Measurements from ENCODE around the gene TSPAN18.

DNA sequence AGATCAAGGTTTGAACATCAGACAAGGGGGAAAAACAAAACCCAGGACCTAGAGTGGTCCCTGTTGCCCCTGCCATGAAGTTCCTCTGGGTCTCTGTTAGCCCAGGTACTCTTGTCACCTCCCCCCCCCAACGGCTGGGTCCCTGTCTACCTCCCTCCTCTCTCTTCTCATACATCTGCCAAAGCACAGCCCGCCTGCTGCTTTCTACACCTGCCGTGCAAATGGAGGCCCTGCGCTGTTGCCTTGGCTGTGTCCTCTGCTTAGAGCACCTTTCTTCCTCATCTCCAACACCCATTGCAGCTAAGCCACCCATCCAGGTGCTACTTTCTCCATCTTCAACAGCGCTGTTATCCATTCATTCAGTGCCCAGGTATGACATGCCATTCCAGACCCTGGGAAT lies 124.7 kb downstream of the TSPAN18 start:
- TF ChIP-seq, protein P1, sequence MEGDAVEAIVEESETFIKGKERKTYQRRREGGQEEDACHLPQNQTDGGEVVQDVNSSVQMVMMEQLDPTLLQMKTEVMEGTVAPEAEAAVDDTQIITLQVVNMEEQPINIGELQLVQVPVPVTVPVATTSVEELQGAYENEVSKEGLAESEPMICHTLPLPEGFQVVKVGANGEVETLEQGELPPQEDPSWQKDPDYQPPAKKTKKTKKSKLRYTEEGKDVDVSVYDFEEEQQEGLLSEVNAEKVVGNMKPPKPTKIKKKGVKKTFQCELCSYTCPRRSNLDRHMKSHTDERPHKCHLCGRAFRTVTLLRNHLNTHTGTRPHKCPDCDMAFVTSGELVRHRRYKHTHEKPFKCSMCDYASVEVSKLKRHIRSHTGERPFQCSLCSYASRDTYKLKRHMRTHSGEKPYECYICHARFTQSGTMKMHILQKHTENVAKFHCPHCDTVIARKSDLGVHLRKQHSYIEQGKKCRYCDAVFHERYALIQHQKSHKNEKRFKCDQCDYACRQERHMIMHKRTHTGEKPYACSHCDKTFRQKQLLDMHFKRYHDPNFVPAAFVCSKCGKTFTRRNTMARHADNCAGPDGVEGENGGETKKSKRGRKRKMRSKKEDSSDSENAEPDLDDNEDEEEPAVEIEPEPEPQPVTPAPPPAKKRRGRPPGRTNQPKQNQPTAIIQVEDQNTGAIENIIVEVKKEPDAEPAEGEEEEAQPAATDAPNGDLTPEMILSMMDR (IDR thresholded peaks at IDR 0.05): no peak
- no peak for TF ChIP-seq POLR2AphosphoS5 (IDR thresholded peaks at IDR 0.05)
- TF ChIP-seq POLR2A (IDR thresholded peaks at IDR 0.05): no peak
- no peak for TF ChIP-seq EP300 (IDR thresholded peaks at IDR 0.05)

All from stomach (tissue), 4 donors.